DMS 273 treated with DMSO at 0.1 percent for 48 hours (cell line): ENCODE results near the gene POC1A.

Source experiments
- DNase-seq: peaks from one replicate; lab custom pipeline; 2025; lab: John Stamatoyannopoulos, UW

Gene POC1A

GRCh38 chr3:52150860-52151259 is 3.4 kb downstream of the POC1A start:
- no peak for DNase-seq

GRCh38 chr3:52150357-52150756 is 3.9 kb downstream of the POC1A start:
- DNase-seq: no peak

- no peak for DNase-seq
Measured at GRCh38 chr3:52149726-52150125, 4.5 kb downstream of the POC1A start.

DNA sequence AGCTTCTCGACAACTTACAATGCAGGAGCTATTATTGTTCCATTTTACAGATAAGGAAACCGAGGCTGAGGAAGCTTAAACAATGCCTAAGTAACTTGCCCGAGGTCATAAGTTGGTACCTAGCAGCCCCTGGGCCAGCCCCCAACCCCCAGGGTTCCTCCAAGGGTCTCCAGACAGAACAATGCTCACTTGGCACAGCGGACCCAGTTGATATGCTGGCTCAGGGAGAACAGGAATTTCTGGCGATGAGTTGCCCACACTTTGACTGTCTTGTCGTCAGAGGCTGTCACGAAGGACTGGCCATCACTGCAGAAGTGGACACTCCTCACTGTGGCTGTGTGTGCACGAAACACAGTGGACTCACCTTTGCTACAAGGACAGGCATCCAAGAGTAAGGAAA is 5.2 kb downstream of the POC1A start:
- no peak for DNase-seq

- DNase-seq: no peak
Measured at GRCh38 chr3:52147804-52148203, 6.4 kb downstream of the POC1A start.

GRCh38 chr3:52146811-52147210 is 7.4 kb downstream of the POC1A start:
- DNase-seq: no peak

DNA sequence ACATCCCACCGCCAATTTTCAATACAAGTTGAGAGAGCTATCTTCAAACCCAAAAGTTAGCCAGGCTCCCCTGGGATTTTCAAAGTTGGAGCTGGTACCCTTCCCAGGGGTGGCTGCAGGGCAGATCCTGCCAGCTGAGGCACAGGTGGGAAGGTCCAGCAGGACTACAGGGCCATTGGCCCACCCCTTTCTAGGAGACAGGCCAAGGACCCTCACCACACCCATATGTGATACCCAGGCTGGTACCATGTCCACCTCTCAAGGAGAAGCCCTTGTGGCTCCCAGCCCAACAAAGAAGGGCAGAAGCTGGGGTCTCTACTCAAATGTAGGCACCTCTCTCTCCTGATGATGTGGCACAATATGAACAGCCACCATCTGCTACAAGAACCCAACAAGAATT is 8.0 kb downstream of the POC1A start:
- no peak for DNase-seq

- no peak for DNase-seq
Measured at GRCh38 chr3:52145736-52146110, 8.5 kb downstream of the POC1A start.

GRCh38 chr3:52144796-52145735 is 9.2 kb downstream of the POC1A start:
- DNase-seq: no peak

DNA sequence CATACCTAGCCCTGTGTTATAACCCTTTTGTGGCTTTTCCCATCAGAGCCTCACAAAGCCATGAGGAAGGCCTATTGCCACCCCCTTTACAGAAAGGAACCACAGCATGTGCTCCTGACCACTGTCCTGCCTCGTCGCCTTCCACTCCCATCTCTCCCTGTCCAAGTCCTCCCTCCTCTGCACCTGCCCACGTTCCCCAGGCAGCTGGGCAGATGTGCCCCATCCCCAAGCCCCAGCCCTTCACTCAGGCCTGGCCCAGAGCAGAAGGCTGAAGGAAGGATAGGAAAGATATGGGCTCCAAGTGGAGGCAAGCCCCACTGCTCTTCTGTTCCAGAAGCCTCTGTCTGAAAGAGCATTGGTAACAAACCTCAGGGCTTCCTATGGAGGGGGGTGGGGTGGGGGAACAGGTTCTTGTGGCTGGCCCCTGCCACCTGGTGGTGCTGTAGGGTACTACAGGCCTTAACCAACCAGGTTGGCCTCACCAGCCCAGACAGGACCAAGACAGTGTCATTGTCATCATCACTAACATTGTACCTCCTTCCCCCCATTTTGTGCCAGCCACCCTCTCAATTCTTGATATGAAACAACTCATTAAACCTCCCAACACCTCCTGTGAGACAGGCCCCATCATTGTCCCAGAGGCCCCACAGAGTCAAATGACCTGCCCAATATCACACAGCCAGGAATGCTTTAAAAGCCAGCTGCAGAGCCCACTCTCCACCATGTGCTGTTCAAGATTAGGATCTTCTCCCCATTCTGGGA is 10.0 kb downstream of the POC1A start:
- no peak for DNase-seq

DNA sequence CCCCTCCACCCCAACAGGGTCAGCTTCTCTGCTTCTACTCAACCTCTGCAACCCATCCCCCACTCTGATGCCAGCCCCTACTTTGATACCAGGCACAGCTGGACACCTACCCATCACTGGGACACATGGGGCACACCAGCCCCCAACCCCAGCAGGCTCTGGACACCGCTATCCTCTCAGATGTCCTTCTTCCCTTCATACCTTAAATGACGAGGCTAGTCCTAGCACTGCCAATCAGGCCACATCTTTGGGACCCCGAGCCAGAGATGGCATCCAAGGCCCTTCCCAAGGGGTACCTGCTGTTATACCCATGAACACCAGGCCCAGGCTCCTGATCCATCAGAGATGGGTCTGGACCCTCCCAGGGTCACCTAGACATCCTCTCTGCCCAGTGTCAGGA is 10.6 kb downstream of the POC1A start:
- no peak for DNase-seq

DNA sequence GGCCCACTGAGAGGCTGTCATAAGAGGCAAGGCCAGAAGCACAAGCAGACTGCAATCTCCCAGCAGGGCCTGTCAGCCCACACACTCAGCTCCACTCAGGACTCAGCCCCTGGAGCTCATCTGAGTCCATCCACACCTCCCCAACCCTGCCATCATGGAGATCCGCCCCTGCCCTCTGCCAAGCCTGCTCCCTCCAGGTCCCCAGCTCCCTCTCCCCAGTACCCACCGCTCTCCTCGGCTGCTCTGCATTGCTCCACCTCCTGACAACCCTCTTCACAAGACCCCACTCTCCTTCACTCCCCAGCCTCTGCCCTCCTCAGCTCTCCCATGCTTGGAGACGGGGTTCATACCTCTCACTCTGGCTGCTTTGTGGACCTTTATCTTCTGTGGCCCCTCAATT is 11.1 kb downstream of the POC1A start:
- no peak for DNase-seq

DNA sequence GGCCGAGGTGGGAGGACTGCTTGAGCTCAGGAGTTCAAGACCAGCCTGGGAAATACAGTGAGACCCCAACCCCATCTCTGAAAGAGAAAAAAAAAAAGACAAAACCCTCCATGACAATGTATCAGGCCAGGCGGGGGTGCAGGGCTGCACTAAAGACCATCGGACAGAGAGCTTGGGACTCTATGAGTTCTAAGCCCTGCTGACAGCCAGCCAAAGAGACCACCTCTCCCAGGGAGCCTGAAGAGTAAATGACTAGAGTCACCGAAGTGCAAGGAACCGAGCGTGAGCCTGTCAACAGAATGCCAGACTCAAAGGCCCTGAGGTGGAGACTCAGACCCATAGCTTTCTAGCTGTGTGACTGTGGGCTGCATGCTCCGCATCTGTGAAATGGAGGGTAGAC is 12.5 kb downstream of the POC1A start:
- DNase-seq: no peak

GRCh38 chr3:52140769-52141168 is 13.5 kb downstream of the POC1A start:
- no peak for DNase-seq

GRCh38 chr3:52140000-52140399 is 14.2 kb downstream of the POC1A start:
- no peak for DNase-seq

GRCh38 chr3:52137311-52137710 is 16.9 kb downstream of the POC1A start:
- DNase-seq: no peak

DNA sequence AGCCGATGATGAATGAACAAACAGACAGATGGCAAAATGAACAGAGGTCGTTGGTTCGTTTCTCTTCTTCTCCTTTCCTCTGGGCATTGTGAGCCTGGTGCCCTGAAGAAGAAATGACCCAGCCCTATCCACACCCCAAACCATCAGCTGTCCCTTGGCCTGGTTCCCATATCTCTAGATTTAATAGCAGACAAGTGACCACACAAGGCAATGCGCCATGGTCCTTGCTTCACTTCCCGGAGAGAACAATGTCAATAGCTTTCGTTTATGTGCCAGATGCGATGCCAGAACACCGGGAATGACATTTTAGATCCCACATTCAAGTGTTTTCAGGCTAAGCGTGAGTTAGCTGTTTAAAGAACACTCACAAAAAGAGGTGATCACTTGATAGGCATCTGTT is 17.7 kb downstream of the POC1A start:
- no peak for DNase-seq

- DNase-seq: no peak
Measured at GRCh38 chr3:52135332-52135731, 18.9 kb downstream of the POC1A start.

DNA sequence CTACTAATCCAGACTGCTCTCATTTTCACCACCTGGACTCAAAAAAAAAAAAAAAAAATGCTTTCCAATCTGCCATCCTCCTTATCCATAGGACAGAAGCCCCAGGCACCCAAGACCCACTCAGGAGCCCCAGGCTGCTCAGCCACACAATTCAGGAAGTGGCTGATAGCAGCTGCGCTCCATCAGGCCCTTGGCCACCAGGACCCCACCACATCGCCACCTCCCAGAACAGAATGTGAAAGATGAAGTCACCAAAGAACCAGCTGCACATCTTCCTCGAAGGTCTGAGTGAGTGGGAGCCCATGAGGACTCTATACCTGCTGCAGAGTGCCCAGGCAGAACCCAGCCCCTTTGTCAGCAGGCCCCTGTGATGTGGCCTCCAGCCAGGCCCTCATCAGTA is 19.5 kb downstream of the POC1A start:
- DNase-seq: no peak

DNA sequence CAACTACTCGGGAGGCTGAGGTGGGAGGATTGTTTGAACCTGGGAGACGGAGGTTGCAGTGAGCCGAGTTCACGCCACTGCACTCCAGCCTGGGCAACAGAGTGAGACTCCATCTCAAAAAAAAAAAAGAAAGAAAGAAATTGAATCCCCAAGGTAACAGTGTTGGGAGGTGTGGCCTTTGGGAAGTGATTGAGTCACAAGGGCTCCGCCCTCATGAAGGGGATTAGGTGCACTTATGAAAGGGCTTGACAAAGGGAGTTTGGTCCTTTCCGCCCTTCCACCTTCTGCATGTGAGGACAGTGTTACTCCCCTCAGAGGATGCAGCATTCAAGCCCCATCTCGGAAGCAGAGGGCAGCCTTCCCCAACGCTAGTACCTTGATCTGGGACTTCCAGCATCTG is 21.3 kb downstream of the POC1A start:
- no peak for DNase-seq

DNA sequence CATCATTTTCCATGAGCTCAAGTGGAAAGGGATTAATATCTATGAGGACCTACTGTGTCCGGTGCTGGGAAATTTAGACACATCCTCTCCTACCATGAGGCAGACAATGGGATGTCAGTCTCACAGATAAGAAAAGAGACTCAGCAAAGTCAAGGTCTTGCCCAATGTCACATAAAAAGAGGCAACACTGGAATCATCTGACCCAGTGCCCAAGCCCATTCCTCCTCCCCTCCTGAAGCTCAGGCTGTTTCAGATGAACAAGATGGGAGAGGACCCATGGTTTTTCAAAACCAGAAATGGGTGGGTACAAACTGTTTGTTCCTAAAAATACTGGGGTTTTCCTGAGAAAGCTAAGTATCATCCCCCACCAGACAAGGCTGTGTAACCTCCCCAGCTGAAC is 22.2 kb downstream of the POC1A start:
- DNase-seq: no peak

- DNase-seq: no peak
Measured at GRCh38 chr3:52130966-52131622, 23.1 kb downstream of the POC1A start.
